Stimulated activated CD8-positive, alpha-beta memory T cell treated with anti-CD3 and anti-CD28 coated beads, Interleukin-4, amount 100 ng/mL, for 4 hours (primary cell): ENCODE results near the gene SPECC1.
A peak's percentile ranks its signal among the peaks of the same experiment; 100 is the strongest.
"Not testable (repeated sequence)": the region's sequence is repeated elsewhere in the genome, so short reads cannot be mapped to it uniquely, and the experiment has no call there.

Experiments
- DNase-seq, 2 donors: peaks; one replicate each; pipeline ENCODE4 v3.0.0-alpha.2; 2020; ENCODE audit warnings: low read depth in 2 of 2, low spot score in 1 of 2

SPECC1 gene, protein sequence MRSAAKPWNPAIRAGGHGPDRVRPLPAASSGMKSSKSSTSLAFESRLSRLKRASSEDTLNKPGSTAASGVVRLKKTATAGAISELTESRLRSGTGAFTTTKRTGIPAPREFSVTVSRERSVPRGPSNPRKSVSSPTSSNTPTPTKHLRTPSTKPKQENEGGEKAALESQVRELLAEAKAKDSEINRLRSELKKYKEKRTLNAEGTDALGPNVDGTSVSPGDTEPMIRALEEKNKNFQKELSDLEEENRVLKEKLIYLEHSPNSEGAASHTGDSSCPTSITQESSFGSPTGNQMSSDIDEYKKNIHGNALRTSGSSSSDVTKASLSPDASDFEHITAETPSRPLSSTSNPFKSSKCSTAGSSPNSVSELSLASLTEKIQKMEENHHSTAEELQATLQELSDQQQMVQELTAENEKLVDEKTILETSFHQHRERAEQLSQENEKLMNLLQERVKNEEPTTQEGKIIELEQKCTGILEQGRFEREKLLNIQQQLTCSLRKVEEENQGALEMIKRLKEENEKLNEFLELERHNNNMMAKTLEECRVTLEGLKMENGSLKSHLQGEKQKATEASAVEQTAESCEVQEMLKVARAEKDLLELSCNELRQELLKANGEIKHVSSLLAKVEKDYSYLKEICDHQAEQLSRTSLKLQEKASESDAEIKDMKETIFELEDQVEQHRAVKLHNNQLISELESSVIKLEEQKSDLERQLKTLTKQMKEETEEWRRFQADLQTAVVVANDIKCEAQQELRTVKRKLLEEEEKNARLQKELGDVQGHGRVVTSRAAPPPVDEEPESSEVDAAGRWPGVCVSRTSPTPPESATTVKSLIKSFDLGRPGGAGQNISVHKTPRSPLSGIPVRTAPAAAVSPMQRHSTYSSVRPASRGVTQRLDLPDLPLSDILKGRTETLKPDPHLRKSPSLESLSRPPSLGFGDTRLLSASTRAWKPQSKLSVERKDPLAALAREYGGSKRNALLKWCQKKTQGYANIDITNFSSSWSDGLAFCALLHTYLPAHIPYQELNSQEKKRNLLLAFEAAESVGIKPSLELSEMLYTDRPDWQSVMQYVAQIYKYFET

DNA sequence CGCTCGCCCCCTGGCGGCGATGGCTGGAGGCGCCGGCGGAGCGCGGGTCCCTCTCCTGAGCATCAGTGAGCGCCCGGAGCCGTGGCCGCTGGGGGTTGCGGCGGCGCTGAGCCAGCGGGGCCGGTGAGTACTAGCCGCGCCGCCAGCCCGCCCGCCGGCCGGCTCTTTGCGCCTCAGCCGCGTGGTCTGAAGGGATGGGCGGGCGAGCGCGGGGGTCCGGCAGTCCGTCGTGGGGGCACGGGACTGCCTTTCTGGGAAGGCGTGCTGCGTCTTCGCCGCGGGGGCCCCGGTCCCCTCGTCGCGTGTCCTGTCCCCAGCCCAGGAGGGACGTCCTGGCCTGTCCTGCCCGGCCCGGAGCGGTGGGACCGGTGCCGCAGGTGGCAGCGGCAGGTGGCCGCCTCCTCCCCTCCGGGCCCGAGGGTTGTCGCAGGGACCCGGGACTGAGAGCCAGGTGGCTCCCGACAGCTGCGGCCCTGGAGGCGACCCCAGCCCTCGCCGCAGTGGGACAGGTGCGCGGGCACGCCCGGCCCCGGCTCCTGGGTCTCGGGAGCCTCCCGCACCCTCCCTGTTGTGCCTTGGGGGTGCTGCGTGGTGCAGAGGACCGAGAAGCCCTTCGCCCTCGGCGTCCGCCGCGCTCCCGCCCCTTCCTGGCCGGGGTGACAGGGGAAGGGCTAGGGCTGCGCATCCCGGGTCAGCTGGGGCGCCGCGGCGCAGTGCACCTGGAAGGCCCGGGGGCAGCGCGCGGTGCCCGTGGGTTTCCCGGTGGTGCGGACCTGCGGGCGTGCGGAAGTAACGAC, at the start of gene SPECC1:
TSS of gene SPECC1 (plus strand) at position 58 of the 797 bp plus-strand sequence. CDS start 87,293 bp downstream, outside the sequence.
- DNase-seq = peak; percentile 61 to 68

DNA sequence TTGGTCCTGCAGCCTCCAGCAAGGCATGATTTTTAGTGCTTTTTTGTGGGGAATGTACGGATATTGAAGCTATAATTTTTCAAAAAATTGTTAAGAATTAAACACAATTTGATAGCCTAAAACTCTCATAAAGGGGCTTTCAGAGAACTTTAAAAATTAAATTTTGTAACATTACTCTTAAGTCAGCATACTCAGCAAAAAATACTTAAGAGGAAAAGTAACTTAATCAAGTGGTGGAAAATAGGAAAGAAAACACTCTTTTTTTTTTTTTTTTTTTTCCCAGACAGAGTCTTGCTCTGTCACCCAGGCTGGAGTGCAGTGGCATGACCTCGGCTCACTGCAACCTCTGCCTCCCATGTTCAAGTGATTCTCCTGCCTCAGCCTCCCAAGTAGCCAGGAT, 46.2 kb upstream of the SPECC1 start:
- DNase-seq = not testable (repeated sequence)

DNA sequence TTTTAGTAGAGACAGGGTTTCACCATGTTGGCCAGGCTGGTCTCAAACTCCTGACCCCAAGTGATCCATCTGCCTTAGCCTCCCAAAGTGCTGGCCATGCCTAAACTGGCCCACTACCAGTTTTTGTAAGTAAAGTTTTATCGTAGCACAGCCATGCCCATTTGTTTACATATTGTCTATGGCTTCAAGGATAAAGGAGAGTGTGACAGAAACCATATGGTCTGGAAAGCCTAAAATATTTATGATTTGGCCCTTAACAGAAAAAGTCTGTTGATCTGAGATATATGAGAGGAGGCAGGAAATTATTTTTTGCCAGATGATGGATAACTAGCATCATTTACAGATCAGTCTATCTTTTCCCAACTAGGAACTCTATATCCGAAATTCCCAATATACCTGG, 36.0 kb upstream of the SPECC1 start:
- no peak for DNase-seq

DNA sequence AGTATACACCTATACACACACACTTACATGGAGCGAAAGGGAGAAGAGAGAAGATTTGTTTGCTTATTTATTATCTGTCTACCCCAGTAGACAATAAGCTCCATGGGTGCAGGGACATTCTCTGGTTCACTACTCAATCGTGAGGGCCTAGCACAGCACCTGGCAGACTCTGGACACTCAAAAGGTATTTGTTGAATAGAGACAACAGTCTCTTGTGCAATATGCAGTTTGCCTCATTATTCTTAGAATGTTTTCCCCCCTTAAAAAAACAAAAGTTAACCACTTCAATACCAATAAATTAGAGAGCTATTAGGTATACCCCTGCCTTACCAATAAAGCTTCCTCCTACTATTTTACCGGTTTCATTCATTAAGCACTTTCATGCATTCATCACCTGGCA, 33.6 kb upstream of the SPECC1 start:
- no peak for DNase-seq

DNA sequence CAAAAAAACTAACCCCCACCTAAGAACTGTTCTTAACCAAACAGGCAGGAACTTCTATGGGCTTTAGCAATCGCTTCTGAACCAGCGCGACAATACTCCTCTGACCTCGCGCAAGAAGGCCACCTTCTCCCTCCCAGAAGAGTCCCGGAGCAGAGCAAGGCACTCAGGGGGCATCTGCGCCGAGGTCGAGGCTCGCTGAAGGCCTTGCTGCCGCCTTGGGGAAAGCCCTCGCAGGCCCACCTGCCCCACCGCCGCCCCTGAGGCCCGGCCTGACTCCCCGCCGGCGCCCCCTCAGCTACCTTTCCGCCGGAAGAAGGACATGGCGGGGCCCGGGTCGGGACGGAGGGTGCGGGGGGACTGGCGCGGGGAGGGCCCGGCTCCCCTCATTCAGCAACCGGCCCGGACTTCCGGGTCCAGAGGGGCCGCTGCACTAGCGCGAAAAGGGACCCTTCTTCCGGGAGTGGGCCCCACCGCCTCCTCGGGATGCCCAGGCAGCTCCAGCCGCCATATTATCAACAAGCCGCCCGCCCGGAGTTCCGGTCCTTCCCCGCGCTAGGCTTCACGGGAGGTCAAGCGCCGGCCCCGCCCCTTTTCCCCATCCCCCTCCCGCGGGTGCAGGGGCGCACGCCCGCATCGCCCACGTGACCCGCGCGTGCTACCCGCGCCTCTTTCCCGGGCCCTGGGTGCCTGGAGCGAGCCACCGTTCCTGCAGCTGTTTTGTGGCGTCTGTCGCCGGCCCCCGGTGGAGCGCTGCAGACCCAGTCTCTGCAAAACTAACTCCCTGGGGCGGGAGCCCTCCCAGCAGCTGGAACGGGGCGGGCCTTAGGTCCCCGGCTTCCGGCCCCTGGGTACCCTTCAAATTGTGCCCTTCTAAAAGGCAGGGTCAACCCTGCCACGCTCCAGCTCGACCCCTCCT, 31.6 kb upstream of the SPECC1 start, which contains the start of gene AKAP10:
TSS of gene AKAP10 (minus strand) at position 536 of the 916 bp plus-strand sequence. CDS start at position 387, 149 bp downstream.
- DNase-seq = peak; percentile 87 to 90

DNA sequence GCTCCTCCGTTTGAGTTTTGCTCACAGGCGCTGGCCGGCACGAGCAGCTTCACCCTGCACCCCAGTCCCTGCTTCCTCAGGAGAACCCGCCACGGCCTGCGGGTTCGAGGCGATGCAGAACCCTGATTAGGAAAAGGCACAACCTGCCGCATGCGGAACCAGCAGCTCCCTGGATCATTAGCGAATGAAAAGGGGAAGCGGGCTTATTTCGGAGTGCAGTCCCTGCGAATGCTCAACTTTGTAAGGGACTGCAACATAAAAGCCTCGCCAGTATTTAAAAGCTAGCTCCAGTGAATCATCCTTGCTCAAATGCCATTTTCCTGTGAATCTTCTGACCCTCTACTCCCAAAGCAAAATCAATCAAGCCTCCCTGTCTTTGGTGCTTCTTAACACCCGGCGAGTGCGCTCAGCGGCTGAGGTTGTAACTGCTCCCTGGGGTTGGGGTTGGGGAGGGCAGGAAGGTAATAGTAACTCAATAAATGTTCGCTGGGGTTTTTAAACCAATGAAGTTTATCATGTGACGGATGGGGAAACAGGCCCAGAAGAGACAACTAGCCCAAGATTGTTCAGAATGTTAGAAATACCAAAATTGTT, 30.9 kb upstream of the SPECC1 start:
- DNase-seq = no peak

DNA sequence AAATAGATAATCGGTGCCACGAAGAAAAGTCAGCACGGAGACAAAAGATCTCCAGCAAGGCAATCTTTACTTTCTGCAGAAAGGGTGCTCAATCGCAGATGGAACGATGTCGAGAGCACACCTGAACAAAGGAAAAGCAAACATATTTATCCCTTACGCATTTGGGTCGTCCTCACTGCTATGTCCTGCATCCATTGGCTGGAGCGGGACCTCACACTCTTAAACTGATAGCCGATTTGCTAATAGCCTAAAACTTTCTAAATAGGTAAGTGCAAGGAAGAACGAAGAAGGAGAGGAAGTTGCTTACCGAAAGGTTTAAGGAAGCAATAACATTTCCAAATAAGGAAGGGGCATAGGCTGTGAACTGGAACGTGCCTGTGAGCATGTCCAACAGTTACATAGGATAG, 30.4 kb upstream of the SPECC1 start:
- no peak for DNase-seq

DNA sequence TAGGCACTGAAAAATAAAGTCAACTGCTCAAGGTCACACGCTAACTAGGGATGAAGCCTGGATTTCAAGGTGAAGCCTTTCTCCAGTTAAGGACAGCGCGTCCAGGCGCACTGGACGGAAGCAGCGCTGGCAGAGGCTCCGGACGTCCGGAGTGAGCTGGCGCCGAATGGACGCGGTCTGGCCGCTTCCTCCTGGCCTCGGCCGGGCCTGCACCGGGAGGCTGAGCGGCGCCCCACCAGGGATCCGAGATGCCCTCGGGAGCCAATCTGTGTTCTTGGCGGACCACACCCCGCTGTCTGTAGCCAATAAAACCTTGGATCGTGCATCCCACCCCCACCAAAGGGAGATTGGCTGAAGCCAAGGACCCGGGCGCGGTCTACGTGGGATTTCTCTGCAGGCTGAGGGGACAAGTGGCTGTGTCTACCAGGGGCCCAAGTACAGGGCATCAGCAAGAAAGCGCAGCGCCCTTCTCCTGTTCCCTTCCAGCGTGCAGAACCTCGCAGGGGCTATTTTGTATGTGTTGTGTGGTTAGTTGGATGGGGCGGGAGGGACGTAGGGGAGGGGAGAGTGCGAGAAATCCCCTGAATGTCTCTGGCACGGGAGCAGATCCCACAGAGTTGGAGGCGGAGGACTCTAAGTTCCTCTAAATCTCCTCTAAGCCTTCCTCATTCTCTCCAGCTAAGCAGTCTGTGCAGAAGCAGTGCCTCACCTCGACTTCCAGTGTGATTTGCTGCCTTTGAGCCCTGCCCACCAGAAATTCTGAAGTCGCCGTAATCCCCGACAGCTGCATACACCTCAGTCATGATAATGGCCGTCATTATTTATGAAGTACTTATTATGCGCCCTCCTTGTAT, 29.0 kb upstream of the SPECC1 start:
- DNase-seq = no peak

DNA sequence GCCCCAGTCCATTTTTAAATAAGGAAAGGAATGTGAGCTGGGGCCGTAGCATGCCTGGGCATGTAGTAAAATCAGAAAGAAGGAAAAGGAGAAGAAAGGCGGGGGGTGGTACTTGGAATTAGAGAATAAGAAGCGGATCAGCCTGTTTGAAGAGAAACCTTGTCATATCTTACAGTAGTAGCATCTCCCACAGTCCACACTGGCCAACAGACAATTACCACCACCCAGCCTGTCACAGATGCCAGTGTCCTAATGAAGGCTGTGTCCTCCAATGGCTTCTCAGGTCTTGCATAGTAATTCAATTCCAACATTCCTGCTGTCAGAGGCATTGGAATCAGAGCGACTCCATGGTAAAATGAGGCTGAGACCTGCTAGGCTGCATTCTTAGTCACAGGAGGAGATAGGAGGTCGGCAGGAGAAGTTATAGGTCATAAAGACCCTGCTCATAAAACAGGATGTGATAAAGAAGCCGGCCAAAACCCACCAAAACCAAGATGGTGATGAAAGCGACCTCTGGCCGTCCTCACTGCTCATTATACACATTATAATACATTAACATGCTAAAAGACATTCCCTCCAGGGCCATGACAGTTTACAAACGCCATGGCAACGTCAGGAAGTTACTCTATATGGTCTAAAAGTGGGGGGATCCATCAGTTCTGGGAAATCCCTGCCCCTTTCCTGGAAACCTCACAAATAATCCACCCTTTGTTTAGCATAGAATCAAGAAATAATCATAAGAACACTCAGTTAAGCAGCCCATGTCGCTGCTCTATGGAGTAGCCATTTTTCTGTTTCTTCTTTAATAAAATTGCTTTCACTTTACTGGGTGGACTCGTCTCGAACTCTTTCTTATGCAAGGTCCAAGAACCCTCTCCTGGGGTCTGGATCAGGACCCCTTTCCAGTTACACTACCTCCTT, 22.0 kb upstream of the SPECC1 start:
- no peak for DNase-seq

DNA sequence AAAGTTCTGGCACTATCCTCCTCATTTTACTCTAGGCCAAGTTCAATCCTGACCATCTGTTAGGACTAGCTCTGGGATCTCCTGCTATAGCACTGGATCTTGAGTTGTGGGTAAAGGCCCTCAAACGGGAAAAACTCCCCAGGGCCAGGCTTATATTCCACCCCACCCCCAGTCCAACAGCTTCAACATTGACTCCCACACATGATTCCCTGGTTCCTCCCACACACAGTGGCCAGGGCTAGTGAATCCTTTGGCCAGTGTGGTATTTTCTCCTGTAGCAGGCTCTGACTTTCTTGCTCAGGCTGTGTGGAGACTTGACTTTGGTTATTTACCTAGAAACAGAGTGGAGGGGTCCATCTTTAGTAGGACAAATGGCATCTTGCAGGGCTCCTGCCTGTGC, 21.3 kb upstream of the SPECC1 start:
- no peak for DNase-seq

DNA sequence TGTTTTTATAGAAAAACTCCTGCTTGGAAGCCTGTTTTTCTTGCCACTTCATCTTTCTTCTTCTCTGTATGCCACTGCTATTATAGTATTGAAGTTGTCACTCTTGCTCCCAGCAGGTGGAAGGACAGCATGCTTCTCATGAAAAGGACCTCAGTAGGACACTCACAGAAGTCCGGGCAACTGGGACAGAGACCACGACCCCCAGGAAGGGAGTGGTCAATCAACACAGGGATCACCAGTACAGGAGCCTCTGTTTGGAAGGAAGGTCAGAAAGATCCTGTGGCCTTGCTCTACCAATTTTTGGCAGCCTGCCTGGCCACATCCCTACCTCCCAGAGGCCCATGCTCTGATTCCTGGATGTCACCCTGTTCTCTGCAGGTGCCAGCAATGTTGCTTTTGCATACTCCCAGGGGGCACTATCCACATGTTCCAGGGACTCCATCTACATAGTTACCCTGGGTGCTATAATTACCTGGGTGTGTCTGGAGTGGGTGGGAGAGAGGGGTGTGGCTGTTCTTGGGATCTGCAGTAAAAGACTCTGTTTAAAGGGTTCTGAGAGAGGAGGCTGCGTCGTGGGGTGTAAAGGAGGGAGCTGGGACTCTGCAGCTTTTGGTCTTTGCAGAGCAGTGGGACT, 17.8 kb upstream of the SPECC1 start:
- no peak for DNase-seq

DNA sequence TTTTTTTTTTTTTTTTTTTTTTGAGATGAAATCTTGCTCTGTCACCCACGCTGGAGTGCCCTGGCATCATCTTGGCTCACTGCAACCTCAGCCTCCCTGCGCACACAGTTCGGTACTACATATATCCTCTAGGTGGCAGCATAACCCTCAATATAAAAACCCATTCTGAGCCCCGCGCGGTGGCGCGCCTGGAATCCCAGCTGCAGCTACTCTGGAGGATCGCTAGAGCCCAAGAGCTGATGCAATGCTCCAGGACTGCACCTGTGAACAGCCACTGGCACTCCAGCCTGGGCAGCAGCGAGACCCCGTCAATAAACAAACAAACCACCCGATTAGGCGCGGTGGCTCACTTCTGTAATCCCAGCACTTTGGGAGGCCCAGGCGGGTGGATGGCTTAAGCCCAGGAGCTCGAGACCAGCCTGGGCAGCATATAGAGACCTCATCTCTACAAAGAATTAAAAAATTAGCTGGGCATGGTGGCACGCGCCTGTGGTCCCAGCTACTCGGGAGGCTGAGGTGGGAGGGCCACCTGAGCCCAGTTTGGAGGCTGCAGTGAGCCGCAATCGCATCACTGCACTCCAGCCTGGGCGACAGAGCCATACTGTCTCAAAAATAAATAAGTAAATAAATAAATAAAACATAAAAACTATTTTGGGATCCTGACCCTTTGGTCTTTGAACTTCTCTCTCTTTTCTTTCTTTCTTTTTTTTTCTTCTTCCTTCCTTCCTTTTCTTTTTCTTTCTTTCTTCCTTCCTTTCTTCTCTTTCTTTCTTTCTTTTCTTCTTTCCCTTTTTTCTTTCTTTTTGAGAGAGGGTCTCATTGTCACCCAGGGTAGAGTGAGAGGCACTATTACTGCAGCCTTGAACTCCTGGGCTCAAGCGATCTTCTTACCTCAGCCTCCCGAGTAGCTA, 16.1 kb upstream of the SPECC1 start:
- DNase-seq = peak; percentile 41 to 46

DNA sequence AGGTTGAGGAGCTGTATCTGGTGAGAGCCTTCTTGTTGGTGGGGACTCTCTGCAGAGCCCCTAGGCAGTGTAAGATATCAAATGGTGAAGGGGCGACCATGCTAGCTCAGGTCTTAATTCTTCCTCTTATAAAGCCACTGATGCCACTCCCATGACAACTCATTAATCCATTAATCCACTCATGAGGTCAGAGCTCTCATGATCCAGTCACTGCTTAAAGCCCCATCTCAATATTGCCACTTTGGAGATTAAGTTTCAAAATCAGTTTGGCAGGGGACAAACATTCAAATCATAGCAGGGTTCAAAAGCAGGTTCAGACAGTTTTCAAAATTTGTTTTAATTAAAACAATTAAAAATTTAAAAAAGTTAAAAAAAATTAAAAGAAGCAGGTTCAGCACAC, 13.1 kb upstream of the SPECC1 start:
- DNase-seq = no peak

DNA sequence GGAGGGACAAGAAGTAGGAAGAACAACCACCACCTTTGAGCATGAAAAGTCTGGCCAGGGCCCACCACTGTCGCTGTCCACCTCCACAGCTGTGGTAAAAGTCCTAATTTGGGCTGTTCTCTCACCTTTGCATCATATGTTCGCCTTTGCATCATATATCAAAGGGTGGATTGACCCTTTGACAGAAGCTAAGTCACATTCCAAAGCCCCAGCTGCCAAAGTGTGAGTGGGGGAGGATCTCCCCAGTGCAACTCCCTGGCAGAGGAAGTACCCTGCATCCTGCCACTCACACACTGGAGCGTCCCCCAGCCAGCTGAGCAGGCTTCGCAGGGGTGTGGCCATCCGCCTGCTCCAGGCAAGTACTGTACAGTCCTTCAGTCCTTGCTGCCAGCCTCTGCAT, 12.7 kb upstream of the SPECC1 start:
- DNase-seq = no peak

DNA sequence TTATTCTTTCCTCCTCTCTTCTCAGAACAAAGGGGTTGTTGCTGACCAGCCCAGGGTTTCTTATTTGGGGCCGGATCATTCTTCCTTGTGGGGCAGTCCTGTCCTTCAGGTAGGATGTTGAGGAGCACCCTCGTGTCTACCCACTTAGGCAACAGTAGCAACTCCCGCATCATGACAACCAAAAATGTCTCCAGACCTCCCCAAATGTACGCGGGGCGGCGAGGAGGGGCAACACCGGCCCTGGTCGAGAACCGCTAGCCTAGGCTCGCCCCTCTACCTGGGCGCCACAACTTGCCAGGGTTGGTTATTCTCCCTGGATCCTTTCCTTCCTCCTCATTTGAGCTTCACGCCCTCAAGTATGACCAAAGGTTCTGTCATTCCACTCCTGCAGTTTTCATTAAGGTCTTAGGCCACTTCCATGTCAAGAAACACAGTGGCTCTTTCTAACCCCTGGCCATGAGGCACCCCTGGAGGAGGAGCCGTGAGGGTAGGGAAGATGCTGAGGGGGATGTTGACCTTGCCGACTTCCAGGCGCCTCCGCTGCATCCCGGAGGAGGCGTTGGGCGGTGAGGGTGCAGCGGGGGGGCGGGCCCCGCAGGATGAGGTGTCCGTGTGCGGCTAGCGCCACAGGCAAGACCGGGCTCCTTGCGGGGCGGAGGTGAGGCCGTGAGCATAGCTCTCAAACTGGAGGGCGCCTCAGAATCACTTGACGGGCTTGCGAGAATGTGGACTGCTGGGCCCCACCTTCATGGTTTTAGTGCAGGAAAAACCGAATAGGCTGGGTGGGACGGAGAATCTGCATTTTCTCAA, 712 bp upstream of the SPECC1 start:
- DNase-seq = no peak
